Fibroblast of skin of back (primary cell): ENCODE results near the gene SBNO1.
A peak's percentile ranks its signal among the peaks of the same experiment; 100 is the strongest.
"Not testable (repeated sequence)": the region's sequence is repeated elsewhere in the genome, so short reads cannot be mapped to it uniquely, and the experiment has no call there.

Experiments used
- DNase-seq: peaks from one replicate; pipeline ENCODE4 v3.0.0-alpha.2; 2013

Gene SBNO1

DNA sequence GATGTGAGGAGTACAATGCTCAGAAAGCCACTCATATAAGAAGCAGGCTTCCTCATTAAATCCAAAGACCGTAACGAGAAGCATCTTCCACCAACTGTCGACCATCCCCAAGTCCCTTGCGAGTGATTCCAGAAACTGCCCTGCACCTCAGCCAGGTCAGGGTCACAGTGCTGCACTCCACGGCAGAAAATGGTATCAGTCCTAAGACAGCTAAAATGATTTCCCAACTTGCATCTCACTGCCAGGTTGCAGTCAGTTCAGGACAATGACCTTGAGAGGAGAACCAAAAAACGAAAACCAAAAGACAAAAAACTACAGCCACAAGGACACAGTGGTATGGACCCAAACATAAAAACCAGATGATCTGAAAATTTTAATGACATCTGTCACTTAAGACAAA, 20.6 kb downstream of the SBNO1 start:
- DNase-seq: no peak

DNA sequence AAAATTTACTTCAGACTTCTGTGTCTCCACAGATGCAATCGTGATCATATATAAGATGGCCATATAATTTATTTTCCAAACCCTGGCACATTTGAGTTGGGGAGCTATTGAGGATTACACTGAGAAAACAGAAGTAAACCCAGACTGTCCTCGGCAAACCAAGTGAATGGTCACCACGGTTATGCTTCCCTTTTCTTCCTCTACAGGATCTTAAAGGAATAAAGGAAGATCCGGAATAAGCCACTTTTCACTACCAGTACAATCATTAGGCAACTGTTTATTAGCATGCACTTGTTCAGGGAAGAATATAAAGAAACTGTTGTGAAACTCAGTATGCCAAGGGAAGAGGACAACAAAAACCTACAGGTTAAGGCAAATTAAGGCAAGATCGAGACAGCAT, 27.6 kb downstream of the SBNO1 start:
- DNase-seq: no peak

DNA sequence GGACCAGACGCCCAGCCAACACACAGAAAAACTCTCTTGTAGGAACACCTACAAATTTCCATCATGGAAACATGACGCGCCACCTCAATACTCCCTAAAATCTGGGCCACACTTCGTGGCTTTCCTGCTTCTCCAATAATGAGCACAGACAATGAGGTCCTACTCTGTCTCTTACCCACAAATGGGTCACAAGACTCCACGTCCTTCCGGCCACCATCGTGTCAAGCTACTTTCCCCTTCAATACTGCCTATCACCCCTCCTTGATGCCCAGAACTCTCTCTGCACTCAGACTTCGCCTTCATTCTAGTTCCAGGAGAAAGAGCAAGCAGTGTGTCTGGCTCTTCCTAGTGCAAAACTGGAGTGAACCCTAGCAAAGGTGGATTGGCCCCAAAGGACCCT, 28.1 kb downstream of the SBNO1 start:
- DNase-seq: no peak

DNA sequence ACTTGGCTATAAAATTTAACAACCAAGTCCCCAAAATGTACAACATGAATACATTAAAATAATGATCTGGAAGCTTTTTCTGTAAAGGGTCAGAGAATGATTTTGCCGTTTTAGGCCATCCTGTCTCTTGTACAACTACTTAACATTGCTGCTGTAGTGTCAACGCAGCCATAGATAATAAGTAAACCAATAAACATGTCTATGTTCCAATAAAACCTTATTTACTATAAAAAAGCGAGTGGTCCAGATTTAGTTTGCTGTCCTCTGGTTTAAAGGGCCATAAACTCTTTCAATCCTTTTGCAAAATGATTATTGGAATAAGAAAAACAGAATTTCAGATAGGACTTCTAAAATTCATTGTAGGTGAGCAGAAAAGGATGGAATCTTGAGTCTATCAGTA, 29.2 kb downstream of the SBNO1 start:
- DNase-seq: no peak

DNA sequence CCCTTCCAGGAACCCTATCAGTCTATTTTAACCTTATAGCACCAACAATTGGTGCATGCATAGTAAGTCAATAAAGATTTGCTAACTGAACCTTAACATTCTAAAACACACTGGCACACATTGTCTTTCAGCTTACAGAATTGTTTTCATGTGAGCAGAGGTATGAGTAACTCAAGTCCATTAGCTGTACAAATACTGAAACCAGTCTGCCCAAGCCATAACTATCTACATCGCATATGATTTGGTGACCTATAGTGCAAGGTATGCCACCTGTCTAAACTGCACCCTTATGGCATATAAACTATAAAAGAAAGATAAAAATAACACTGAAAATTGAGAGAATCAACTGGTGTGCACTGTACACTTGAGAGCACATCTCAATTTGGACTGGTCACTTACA, 34.8 kb downstream of the SBNO1 start:
- no peak for DNase-seq

DNA sequence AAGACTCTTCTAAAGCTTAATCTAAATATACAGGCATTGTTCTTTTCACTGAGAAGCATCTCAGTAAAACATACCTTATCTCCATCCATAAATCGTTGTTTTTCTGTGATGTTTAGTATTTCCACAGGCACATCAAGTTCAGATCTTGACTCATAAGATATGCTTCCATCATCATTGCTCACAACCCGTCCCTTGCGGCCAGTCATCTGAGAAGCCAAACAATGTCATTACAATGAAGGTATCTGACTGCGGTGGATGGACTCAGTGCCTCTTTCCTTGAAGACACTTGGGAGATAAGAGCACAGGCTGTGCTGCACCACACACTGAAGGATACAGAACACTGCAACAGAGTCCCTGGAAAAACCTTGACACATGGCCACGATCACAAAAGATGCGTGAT, 44.8 kb downstream of the SBNO1 start:
- DNase-seq: no peak

DNA sequence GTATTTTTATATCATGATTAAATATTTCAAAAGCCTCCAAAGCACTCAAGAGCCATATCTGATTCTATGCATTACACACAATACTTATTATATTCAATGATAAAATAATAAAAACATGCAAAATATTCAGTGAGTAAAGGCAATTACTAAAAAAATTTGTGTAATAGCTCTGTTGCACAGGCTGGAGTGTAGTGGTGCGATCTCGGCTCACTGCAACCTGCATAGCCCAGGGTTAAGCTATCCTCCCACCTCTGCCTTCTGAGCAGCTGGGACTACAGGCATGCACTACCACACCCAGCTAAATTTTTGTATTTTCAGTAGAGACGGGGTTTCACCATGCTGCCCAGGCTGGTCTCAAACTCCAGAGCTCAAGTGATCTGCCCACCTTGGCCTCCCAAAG, 45.4 kb downstream of the SBNO1 start:
- no peak for DNase-seq

DNA sequence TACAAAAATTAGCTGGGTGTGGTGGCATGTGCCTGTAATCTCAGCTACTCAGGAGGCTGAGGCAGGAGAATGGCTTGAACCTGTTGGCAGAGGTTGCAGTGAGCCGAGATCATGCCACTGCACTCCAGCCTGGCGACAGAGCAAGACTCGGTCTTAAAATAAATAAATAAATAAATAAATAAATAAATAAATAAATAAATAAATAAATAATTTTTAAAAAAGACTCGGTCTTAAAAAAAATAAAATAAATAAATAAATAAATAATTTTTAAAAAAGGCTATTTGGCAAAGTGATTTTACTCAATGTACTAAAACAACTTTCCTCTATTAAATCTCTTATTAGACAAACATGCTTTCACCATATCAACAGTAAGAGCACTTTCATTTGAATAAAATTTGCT, 51.6 kb downstream of the SBNO1 start:
- DNase-seq: not testable (repeated sequence)

DNA sequence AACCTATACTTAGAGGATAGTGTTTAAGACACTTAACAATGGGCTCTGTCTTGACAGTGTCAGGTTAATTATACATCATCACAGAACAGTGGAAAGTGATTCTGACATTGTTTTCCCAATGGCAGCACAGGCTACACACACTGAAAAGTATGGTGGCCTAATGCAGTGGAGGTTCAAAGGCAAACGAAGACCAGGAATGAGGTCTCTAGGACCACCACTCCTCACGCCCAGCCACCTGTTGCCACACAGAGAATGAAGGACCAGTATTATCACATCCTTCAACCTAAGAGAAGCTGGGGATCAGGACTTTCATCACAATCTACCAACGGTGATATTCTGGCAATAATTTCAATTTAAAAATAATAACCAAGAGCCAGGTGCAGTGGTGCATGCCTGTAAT, 58.4 kb downstream of the SBNO1 start:
- DNase-seq: no peak

DNA sequence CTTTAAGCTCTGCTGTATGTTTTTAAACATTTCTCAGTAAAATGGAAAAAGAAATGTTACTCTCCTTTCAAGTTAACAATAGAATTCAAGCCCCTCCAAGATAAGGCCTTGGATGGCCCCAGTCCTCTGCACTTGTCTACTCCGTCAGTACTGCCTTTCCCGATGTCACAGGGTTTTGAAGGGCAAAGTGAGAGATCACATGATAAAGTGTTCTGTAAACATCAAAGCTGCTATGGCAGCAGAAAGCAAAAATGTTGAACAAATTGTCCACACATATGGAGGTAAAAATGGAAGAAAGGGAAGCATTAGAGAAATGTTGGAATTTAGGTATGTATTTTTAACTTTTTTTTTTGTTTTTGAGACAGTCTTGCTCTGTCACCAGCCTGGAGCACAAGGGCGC, 59.5 kb downstream of the SBNO1 start:
- no peak for DNase-seq

DNA sequence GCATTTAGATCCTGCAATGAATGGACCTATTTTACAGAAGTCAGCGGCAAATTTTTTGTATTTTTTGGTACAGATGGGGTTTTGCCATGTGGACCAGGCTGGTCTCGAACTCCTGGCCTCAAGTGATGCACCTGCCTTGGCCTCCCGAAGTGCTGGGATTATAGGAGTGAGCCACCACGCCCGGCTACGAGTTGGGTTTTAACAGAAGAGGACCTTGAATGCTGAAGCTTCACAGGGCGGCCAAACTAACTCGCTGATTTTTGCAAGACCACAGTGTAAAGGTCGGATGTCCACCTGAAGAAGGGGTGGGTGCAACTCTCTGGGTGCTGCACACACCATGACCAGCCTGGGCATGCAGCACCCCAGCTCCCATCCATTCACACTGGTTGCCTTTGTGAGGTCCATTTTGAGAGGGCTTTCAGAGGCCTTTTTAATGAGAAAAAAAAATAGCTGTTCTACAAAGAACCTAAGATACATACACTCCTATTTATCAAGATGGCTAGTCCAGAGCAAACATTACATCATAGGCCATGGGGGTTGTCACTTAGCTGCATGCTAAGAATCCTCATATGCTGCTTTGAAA, 71.4 kb downstream of the SBNO1 start:
- DNase-seq: no peak

DNA sequence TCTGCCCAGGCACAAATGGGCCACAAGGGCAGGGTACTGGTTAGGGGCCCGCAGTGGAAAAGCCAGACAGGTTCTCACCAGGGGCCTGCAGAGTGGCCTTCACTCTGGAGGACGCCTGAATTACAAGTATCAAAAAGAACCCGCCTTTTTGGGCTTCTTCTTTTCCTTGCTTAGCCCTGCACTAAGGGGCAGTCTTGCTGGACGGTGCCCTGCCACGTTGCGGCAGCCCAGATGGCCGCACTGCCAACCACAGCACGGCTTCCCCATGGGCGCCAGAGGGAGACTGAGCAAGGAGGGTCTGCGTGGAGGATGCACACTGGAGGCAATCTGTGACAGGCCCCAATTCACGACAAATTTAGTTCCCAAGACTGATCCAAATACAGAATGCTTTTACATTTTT, 74.7 kb downstream of the SBNO1 start:
- no peak for DNase-seq

DNA sequence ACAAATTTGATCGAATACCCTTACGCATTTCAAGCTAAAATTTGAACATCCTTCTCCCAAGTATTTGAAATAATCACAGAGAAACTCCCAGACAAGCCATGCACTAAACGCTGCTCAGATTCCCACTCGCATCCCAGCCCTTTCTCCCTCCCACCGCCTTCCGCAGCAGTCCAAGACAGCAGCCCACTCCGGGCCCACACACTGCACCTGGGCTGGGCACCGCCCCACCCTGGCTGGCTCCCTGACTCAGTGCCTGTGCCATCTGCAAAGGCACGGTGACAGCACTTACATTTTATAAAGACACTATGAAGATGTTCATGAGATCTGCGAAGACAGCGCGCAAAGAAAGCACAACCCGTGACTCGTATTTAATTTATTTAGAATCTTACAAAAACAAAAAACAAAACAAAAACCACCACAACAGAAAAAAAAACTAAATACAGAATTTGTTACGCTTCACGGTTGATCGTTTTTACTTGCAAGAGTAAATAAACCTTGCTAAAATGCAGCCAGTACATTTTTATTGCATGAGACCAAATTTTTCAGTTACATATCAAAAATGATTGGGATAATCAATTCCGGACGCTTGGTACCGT, 75.8 kb downstream of the SBNO1 start:
- DNase-seq: no peak

DNA sequence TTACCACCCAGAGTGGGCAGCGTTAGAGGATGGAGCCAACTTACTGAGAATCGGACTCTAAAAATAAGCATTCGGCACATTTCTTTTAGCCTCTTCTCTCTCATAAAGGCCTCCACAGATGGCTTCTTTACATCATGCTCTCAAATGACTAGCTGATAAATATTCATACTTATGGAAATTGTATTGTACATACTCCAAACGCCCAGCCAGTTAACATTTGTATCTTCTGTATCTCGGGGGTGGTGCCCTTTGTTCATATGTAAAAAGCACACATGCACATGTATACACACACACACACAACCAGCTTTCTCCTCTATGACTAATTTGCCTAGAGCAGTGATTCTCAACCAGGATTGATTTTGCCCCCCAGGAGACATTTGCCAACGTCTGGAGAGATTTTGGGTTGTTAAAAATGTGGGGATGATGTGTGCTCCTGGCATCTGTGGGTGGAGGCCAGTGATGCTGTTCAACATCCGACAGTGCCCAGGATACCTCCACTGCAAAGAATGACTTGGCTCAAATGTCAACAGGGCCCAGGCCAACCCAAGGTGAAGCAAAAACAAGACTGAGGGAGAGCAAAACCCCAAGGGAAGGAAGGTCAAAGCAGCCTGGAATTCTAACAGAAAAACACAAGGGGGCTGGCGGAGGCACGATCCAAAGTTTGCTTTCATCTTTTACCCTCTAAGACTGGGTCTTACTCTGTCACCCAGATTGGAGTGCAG, 77.8 kb downstream of the SBNO1 start:
- DNase-seq: peak; percentile 28

DNA sequence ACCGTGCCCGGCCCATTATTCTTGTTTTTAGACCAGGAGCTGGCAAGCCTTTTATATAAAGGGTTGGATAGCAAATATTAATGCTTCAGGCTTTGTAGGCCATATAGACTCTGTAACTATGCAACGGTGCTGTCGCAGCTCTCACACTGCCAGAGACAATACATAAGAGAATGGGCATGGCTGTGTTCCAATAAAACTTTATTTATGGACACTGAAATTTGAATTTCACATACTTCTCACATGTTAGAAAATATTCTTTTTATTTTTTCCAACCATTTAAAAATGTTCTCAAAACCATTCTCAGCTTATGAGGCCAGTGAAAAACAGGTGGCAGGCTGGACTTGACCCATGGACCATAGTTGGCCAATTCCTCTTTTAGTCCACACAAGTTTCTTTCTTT, 80.0 kb downstream of the SBNO1 start:
- DNase-seq: no peak

DNA sequence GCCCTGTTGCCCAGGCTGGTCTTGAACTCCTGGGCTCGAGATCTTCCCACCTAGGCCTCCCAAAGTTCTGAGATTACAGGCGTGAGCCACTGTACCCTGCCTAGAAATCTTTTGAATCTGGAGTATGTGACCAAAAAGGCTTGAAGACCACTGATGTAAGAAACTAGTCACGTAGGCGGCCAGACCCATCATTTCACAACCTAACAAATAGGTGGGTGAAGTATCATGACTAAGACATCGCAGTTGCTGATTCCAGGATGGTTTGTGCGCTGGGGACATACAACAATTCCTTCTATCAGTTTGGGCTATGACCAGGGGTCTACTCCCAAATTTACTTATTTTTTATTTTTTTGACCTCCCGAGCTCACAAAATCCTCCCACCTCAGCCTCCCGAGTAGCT, 81.2 kb downstream of the SBNO1 start:
- no peak for DNase-seq

DNA sequence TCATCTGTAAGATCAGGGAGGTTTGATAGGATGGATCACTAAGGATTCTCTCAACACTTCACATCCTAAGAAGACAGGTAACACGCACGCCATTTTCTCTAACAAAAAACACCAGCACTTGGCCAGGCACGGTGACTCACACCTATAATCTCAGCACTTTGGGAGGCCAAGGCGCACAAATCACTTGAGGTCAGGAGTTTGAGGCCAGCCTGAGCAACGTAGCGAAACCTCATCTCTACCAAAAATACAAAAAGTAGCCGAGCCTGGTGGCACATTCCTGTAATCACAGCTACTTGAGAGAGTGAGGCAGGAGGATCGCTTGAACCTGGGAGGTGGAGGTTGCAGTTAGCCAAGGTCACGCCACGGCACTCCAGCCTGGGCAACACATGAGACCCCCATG, 82.5 kb downstream of the SBNO1 start:
- DNase-seq: no peak

DNA sequence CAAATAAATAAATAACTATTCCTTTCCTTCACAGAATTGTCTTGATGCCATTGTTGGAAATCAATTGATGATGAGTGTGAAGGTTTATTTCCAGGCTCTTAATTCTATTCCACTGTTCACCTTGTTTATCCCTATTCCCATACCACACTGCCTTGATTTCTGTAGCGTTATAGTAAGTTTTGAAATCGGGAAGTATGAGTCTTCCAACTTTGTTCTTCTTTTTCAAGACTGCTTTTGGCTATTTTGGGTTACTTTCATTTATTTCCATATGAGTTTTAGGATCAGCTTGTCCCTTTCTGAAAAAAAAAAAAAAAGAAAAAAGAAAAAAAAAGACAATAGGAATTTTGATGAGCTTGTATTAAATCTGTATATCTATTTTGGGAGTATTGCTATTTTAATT, 83.7 kb downstream of the SBNO1 start:
- DNase-seq: no peak

DNA sequence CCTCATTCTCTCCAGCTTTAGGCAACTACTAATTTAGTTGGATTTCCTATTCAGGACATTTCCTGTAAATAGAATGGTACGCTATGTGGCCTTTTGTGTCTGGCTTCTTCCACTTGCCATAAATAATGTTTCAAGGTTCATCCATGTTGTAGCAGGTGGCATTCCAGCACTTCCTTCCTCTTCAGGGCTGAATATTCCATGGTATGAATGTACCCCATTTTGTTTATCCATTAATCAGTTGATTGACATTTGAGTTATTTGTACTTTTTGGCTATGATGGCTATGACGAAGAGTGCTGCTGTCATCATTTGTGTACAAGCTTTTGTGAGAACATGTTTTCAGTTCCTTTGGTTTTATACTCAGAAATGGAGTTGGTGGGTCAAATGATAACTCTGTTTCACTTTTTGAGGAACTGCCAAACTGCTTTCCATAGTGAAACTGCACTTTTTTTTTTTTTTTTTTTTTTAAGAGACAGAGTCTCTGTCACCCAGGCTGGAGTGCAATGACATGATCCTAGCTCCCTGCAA, 86.5 kb downstream of the SBNO1 start:
- no peak for DNase-seq

DNA sequence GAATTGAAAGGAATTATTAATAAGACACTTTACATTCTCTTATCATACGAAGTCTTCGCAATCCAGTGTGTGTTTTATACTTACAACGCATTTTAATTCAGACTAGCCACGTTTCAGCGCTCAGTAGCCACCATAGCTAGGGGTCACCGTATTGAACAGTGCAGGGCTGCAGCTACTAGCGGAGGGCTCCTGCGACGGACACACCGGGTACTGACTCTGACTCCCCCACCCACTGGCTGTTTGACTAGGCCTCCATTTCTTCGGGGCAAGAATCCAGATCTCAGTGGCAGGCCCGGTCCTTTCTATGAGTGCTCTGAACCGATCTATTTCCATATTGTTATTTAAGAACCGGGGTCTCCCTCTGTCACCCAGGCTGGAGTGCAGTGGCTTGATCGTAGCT, 91.5 kb downstream of the SBNO1 start:
- DNase-seq: no peak

DNA sequence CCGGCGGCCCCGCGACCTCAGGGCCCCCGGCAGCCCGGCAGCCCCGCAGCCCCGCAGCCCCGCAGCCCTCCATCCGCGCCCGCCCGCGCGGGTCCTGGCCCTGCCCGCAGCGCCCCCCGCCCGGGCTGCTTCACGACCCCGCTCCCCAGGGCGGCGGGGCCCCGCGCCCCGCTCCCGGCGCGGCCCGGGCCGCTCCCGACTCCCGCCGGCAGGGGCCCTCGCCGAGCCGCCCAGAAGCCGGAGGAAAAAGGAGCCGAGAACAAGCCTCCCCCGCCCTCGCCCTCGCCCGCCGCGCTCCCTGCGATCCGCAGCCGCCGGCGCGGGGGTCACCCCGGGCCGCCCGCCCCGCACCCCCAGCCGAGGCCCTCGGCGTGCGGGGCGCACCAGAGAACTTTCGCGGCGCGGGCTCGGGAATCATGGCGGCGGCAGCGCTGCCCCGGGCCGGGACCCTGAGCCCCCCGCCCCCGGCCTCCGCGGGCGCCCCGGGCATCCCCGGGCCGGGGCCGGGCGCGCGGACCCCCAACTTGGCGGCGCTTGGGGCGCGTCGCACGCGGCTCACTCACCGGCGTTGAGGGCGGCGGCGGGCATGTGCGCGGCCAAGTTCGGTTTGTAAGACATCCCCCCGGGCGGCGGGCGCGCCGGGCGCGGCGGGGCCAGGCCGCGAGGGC, 93.5 kb downstream of the SBNO1 start:
- DNase-seq: peak; percentile 66

DNA sequence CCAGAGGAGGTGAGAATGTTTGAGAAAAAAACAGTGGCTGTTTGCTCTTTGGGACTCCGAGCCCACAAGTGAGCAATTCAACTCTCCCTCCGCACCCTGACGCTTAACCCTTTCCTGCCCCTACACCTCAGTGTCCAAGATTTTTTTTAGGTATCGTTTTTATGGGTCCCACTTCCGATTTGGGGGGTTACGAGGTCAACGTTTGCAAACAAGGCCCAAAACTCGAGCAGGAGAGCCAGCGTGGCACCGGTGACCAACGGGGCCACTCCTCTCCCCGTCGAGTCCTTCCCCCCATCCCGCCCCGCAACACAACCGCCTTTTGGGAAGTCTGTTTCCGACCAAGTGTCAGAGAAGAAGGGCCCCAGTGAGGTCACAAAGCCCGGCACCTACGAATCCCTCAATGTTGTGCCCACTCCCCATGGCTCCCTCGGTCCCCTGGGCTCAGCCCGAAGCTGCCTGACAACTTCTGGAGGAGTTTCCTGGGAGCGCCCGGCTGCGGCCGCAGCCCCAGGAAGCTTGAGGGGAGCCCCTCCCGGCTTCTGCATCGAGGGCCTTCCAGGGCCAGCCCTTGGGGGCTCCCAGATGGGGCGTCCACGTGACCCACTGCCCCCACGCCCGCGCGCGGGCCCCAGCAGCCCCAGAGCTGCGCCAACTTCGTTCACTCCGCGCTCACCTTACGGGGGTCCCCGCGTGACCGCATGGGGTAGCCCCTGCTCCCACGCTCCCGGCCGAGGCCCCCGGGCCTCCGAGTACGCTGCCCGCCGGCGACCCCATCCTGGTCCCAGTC, 94.2 kb downstream of the SBNO1 start:
- DNase-seq: peak; percentile 53

DNA sequence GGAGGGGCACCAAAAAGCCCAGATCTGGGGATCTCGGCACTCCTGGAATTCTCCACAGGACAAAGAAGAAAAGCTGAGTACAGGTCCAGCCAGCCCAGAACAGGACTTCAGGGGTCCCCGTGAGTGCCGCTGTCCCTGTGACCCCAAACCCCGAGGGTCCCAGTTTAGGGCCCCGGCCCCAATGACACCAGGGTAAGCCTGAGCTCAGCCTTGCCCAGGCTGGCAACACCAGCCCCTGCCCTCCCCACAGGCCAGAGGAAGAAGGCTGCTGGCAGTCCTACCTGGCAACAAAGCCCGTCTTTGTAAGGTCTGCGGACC, 94.8 kb downstream of the SBNO1 start:
- DNase-seq: no peak
